IPS DF 19.7 (cell line): ENCODE results near the gene PNMT.

ENCODE experiments used
- DNase-seq: peaks from one replicate; pipeline ENCODE4 v3.0.0-alpha.2; 2013; ENCODE audit warnings: low read depth, low spot score

Gene PNMT

DNA sequence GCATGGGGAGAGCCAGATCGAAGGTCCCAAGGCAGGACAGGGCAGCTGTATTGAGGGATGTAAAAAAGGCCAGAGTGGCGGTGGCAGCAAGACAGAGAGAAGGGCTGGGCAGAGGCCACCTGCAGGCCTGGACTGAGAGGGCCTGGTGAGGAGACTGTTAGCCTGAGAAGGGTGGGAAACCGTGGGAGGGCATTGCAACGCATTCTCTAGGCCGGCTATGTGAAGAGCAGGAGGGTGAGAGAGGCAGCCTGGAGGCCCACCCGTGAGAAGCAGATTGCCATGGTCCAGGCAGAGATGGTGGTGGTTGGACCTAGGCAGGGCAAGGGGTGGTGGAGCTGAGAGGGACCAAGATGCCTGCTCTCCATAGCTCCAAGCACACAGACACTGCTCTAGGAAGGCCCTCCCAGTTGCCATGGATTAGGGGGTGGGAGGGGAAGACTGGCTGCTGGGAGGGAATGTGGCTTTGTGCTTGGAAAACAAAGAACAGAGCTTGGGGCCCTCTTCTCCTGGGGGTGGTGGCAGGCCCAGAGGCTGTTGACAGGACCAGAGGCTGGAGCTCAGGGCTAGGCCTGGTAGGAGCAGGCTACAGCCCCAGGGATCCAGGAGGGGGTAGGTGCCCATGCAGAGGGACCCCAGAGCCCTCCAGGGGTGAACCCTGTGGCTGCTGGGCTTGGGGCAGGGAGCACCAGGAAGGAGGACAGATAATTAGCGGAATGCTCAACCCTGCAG, 15.5 kb upstream of the PNMT start:
- DNase-seq: no peak

DNA sequence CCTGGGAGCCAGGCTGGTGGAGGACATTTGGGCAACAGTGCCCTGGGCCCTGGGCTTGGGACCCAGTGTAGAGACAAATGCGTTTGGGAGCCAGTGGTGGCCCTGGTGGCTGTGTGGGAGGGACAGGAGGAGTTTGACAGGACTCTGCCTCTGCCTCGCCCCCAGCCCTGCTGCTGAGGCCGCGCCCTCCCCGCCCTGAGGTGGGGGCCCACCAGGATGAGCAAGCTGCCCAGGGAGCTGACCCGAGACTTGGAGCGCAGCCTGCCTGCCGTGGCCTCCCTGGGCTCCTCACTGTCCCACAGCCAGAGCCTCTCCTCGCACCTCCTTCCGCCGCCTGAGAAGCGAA, 15.0 kb upstream of the PNMT start:
- no peak for DNase-seq

DNA sequence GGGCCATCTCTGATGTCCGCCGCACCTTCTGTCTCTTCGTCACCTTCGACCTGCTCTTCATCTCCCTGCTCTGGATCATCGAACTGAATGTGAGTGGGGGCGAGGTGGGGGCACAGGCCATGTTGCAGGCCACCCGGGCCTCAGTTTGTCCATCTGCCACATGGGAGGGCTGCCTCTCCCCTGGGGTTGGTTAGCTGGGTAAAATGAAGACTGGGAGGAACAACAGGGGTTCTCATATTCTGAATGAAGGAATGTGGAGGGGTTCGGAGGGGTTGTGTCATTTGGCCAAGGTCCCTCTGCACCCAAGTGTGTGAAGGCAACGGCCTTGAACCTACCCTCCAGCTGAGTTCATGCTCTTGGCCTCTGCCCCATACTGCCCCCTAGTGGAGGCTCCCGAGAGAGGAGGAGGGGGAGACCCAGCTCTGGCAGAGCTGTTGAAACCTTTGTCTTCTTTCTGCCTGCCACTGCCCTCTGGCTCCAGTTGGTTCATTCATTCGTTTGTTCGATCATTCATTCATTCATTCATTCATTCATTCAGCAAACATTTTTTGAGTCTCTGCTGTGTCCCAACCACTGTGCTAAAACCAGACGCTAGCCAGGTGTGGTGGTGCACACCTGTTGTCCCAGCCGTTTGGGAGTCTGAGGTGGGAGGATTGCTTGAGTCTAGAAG, 14.5 kb upstream of the PNMT start:
- DNase-seq: no peak

DNA sequence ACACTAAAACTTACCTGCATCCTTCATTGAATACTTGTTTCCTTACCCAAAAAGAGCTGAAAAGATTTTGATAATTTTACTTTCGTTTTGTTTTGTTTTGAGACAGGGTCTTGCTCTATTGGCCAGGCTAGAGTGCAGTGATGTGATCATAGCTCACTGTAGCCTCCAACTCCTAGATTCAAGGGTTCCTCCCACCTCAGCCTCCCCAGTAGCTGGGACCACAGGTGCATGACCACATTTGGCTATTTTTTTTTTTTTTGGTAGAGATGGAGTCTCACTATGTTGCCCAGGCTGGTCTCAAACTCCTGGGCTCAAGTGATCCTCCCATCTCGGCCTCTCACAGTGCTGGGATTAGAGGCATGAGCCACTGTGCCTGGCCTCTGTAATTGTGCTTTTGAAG, 13.1 kb upstream of the PNMT start:
- no peak for DNase-seq

DNA sequence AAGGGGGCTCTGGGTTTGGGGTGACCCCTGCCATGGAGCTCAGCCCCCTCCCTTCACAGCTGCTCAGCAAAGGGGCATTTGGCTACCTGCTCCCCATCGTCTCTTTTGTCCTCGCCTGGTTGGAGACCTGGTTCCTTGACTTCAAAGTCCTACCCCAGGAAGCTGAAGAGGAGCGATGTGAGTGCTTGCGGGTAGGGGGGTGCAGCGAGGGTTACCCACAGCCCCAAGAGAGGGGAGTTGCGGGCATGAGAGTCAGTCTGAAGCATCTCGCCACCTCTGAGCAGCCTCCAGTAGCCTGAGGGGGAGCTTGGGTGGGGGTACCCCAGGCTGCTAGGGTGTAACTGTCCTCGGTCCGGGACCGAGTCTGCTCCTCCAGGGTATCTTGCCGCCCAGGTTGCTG, 9.9 kb upstream of the PNMT start:
- DNase-seq: no peak

DNA sequence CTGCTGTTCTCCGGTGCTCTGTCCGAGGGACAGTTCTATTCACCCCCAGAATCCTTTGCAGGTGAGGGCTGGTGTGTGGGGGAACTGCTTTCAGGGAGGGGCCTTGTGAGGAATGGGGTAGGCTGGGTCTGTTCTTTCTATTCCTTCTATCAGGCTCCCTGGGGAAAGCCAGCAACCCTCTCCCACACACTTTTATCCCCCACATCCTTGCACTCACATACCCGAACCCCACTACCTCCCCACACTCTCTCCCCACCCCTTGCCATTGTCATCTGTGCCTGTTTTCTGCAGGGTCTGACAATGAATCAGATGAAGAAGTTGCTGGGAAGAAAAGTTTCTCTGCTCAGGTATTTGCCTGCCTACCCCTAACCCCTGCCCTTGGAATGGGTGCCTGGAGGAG, 9.5 kb upstream of the PNMT start:
- no peak for DNase-seq

DNA sequence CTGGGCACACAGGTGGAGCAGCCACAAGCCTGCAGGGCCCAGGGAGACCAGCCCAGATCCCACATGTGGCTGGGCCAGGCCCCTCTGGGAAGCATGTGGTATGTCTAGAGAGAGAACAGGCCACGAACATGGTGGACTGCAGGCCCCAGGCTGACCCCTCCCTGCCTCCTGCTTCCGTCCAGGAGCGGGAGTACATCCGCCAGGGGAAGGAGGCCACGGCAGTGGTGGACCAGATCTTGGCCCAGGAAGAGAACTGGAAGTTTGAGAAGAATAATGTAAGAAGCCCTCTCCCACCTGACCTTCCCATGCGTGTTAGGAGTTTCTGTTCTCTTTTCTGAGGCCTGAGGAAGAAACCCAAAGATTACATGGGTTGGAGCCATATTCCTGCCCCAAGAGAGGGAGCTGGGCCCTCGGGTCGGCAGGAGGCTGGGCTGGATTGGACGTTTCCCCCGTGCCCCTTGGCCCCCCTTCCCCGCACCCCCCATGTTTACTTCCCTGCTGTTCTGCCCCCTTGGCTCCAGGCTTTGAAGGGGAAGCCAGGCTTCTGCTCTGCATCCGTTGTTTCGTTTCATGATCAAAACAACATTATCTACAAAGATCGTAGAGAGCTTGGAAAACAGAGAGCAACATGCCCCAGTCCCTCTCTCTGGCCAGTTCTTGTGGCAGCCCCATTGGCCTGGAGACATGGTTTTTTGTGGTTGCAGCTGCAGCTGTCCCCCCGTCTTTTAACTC, 8.8 kb upstream of the PNMT start:
- DNase-seq: no peak

DNA sequence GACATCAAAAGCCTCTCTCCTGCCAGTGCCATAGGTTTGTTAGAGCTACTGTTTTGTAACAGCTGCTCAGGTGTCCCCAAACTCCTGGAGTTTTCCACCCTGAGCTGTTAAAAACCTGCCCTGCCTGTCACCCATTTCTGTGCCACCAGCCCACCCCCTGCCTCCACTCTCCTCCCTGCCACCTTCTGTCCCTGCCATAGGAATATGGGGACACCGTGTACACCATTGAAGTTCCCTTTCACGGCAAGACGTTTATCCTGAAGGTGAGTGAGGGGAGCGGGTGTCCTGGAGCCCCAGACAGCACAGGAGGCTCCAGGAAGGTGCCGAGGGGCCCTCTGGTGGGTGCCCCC, 8.3 kb upstream of the PNMT start:
- no peak for DNase-seq

DNA sequence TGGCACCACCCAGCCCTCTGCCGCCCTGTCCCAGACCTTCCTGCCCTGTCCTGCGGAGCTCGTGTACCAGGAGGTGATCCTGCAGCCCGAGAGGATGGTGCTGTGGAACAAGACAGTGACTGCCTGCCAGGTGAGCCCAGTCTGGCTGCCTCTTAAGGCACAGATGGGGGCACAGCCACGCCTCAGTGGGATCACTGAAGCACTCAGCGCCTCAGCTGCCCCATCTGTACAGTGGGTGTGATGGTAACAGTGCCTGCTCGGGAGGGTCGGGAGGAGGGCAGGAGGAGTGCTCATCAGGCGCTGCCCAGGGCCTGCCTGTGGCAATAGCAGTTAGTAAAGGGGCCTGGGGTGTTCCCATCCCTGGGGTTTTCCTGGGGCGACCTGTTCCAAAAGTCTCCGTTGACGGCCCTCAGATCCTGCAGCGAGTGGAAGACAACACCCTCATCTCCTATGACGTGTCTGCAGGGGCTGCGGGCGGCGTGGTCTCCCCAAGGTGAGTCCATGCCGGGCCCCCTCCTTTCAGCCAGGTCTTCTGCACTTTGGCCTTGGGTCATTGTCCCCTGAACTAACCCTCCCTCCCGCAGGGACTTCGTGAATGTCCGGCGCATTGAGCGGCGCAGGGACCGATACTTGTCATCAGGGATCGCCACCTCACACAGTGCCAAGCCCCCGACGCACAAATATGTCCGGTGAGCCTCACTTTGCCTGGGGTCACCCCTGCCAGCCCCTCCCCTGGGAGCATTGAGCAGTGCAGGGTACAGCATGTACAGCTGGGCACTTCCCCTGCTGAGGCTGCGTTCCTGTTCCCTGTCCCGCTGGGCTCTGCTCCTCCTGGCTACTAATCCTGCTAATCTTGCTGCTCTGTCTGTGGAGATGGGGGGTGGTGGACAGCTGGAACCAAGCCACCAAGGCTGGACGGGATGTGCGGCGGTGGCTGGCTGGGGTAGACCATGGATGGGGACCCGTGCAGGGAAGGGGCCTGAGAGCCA, 7.6 kb upstream of the PNMT start:
- no peak for DNase-seq

DNA sequence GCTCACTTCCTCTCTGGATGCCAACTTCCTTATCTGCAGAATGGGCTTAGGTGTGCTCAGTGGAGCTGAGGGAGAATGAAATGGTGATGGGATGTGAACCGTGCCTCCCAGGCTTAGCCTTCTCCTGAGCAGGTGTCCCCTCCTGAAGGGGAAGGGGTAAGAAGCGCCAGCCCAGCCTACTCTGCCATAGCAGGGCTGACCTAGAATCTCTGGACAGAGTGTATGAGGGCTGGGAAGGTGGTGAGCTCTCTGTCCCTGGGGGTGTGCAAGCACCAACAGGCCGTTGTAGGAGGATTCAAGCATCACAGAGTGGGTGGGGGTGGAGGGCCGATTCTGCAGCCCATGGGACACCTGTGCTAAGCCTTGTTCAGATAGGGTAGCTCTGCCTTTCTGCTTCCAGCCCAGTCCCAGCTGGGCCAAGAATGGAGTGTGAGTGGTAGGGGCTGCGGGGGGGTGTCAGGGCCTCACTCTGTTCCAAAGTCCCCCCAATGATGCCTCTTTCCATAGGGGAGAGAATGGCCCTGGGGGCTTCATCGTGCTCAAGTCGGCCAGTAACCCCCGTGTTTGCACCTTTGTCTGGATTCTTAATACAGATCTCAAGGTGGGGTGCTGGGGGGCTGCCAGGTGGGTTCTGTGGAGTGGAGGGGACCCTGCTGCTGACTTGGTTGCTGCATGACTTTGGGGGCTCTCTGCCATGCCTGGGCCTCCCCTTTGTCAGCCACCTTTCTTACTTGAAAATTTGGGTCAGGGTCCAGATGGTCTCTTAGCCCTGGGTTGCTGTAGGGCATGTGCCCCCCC, 6.3 kb upstream of the PNMT start:
- no peak for DNase-seq

DNA sequence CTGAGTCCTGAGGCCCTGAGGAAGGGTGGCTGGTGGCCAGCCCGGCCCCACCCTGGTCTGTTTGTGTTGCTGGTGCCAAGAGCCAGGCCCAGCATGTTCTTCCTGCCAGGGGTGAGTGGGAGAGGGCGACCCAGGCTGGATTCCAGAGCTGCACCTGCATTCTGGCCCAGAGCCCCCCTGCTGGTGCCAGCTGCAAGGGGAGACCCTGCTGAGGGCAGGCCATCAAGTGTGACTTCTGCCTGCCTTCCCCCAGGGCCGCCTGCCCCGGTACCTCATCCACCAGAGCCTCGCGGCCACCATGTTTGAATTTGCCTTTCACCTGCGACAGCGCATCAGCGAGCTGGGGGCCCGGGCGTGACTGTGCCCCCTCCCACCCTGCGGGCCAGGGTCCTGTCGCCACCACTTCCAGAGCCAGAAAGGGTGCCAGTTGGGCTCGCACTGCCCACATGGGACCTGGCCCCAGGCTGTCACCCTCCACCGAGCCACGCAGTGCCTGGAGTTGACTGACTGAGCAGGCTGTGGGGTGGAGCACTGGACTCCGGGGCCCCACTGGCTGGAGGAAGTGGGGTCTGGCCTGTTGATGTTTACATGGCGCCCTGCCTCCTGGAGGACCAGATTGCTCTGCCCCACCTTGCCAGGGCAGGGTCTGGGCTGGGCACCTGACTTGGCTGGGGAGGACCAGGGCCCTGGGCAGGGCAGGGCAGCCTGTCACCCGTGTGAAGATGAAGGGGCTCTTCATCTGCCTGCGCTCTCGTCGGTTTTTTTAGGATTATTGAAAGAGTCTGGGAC, 5.5 kb upstream of the PNMT start:
- DNase-seq: no peak

DNA sequence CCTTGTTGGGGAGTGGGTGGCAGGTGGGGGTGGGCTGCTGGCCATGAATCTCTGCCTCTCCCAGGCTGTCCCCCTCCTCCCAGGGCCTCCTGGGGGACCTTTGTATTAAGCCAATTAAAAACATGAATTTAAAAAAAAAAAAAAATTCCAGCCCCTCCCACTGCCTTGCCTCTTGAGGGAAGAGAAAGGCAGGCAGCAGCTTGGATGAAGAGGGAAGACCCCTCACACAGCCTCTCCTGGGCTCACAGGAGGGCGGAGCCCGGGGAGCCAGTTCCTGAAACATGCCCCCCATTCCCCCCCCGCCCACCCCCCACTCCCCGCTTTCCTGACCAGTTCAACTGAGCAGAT, 4.9 kb upstream of the PNMT start:
- no peak for DNase-seq

DNA sequence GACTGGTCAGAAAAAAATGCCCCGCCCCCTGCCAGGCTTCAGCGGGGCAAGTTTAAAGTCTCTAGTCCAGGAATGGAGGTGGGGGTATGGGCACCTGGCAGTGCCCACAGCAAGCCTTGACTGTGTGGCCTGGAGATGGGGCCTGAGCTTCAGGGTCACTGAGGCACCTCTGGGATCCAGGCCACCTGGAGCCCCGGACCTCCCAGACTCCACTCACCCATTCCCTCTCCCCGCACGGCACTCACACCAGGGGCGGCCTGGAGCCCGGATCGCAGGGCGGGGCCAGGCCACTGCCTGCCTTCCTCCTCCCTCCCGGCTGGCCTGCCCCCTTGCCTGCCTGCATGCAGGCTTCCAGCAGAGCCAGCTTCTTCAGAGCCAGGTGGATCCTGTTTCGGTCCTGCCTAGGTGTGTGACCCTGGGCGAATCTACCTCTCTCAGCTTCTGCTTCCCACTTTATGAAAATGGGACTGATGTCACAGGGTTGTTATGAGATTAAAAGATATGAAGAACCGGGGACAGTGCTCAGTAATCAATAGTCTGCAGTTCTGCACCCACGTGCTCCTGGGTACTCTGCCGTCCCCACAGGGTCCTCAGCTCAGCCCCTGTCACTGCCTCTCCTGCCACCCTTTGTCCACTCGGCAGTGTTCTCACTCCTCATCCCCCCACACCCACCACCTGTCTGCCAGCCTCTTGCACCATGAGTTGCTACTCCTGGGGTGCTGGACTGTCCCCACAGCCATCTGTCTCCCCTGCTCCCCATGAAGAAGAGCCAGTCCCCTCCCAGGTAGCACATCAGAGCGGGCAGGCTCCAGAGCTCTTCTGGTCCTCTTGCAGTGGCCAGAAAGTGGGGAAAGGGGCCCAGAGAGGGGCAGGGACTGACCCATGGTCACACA, 4.3 kb upstream of the PNMT start:
- no peak for DNase-seq

DNA sequence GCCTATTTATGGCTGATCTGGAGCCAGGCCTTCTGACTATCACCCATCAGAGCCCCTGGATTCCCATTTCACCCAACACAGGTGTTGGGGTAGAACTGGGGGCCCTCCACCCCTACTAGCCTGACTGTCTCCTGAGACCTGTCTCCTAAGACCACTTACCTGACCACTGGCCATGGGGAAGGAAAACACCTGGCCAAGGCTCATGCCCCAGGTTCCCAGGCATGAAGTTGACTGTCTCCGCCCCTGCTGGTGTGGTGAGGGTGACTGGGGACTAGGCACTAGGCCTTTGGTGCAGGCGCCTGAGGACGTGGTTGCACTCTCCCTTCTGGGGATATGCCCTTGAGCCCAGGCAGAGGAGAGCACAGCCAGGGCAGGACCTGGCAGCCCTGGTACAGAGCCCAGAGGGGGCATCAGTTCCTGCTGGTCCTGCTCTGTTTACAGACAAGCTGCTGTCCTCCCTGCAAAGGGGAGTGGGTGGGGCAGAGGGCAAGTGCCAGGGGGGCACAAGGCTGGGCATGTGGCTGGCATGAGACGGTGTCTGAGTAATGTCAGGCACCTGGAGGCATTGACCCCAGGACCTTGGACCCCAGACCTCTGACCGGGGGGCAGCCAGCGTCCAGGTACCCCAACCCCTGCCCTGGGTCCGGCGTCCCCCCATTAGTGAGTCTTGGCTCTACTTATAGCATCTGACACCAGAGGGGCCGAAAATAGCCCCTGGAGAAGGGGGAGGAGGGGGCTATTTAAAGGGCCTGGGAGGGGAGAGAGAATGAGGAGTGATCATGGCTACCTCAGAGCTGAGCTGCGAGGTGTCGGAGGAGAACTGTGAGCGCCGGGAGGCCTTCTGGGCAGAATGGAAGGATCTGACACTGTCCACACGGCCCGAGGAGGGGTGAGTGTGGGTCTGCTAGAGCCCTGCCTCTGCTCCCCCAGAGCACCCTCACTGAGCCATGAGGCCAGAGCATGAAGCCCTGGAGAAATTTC, 3.4 kb upstream of the PNMT start, which contains the start of gene TCAP:
TSS of gene TCAP (plus strand) at position 769 of the 981 bp plus-strand sequence. CDS start at position 780, 11 bp downstream.
- DNase-seq: no peak

DNA sequence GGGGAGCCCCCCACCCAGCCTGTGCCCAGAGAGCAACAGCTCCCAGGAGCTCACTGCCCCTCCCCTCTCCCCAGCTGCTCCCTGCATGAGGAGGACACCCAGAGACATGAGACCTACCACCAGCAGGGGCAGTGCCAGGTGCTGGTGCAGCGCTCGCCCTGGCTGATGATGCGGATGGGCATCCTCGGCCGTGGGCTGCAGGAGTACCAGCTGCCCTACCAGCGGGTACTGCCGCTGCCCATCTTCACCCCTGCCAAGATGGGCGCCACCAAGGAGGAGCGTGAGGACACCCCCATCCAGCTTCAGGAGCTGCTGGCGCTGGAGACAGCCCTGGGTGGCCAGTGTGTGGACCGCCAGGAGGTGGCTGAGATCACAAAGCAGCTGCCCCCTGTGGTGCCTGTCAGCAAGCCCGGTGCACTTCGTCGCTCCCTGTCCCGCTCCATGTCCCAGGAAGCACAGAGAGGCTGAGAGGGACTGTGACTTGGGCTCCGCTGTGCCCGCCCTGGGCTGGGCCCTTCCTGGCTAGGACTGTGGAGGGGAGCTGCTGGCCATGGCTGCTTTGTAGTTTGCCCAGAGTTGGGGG, 2.5 kb upstream of the PNMT start:
- DNase-seq: no peak

DNA sequence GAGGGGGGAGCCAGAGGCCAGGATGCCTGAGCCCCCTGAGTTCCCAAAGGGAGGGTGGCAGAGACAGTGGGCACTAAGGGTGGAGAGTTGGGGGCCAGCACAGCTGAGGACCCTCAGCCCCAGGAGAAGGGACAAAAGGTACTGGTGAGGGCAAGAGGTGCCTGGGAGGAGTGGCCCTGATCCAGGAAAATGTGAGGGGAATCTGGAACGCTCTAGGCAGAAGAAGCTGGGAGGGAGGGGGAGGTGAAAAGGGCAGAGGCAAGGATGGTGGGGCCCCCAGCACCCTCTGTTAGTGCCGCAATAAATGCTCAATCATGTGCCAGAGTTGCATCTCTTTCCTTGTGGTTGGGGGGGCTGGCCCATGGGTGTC, 2.0 kb upstream of the PNMT start:
- DNase-seq: no peak

DNA sequence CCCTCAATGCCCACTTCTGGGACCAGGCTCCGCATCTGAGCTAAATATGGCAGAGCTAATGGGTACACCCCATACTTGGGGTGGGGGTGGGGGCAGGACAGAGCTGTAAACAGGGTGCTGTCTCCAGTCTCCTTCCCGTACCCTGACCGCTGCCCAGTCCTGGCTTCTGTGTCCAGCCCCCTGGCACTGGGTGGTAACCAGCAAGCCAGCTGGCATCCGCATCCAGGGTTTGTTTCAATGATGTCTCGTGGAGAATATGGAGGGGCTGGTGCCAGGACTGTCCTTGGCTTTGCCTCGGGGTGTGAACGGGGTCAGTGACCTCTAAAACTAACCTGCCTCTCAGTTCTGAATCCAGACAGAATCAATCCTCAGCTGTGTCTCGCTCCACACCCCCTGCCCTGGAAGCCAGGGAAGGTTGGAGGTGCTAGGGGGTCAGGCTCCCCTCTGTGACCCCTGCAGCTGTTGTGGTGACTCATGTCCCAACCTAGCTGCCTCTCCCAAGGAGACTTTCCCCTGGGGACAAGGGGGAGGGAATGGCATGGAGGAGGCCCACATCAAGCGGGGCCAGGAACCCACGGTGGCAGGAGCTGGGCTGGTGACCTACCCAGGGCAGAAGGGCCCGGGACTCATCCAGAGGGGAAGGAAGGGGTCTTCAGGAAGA, 1.5 kb upstream of the PNMT start:
- DNase-seq: no peak
